RKO (cell line): ENCODE results near the gene ABCC8.
A peak's percentile ranks its signal among the peaks of the same experiment; 100 is the strongest.

ENCODE experiments used
- DNase-seq: peaks from one replicate; pipeline ENCODE4 v3.0.0-alpha.2; 2016; ENCODE audit warnings: low spot score

Gene ABCC8

DNA sequence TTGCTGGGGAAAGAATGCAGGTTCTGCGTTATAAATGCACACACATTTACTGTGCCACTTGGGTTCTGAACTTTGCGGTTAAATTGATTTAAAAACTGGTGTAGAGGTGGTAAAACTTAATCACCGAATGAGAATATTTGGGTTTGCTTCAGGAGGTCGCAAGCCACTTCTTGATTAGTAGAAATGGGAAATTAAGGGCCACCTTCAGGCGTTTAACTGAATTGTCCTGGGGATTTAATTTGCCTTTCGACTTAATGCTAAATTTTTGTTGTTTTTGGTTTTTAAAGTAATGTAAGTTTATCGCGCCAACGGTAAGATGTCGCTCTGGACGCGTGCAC lies 125.5 kb downstream of the ABCC8 start:
- DNase-seq = no peak

- DNase-seq = peak; percentile 37
These were observed 126.0 kb downstream of the ABCC8 start for GRCh38 chr11:17350455-17351171.

GRCh38 chr11:17347676-17348075 lies 129.0 kb downstream of the ABCC8 start:
- peak; percentile 12 for DNase-seq

- peak; percentile 15 for DNase-seq
These were observed 132.7 kb downstream of the ABCC8 start for GRCh38 chr11:17343907-17344306.

GRCh38 chr11:17343257-17343656 lies 133.4 kb downstream of the ABCC8 start:
- no peak for DNase-seq
